Measurements from ENCODE around the gene NR1D1. TPM values are rescaled to one million over a fixed set of nuclear protein-coding genes. Genes with fewer than 3 reads are reported as not detected.

Gene NR1D1
- total and polyA plus RNA-seq, 3 donors from 2014 or later = 9.8 to 23.6 (median 14.4) TPM

DNA sequence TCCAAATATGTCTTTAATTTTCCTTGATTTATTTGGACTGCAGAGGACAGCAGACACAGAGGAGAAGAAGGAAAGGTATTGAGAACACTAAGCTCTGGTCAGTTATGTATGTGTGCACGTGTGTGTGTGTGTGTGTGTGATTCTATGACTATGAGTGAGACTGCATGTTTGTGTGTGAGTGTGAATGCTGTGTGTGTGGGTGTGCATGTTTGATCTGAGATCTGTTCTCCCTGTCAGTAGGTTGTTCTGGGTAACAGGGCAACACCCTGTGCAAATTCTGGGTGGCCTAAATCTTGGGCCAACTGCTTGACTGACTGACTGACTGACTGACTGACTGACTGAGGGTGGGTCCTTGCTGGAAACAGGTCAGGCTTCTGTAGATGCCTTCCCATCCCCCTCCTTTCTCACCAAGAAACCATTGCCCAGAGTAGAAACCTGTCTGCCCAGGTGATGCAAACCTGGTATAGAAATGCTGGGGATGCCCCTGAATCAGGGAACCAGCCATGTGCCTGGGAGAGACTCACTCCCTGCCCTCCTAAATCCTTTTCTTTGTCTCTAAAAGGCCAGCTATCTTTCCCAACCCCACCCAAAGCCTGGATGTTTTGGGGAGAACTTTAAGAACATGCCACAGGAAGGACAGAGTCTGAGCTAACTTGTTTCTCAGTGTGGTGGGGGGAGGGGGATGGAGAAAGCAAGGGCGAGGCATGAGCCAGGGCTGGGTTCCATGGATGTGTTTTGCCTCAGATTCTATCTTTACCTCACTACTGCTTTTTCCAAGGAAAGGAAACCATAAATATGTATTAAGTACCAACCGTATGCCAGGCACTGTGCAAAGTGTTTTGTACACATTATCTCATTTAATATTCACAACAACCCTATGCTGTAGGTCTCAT, 4.5 kb upstream of the NR1D1 start:
- Histone ChIP-seq H3K4me3 (no peak overlapping the region), H3K36me3 (ENCODE audit: low read depth, missing control alignments) (no peaks in the 10 kb centered on the region), H3K27me3 (no peaks in the 10 kb centered on the region), H3K9me3 (no peaks in the 10 kb centered on the region), H3K4me1 (peaks cover 86% of the 10 kb centered on the region), H3K27ac (peak overlapping the region; percentile 93 to 99)
- intact Hi-C loops (cut with DNase I; ENCODE audit: low total_unique reads) = loop anchor here (5.0 kb wide), 1 partner anchor 33 kb away; no protein-coding TSS in a partner anchor
- WGBS, 2 donors = 63 to 67% methylated on average over 3 of the region's 3 CpGs
- no peak for DNase-seq
- no peak for TF ChIP-seq POLR2A (IDR thresholded peaks at IDR 0.05)
- TF ChIP-seq, protein P1, sequence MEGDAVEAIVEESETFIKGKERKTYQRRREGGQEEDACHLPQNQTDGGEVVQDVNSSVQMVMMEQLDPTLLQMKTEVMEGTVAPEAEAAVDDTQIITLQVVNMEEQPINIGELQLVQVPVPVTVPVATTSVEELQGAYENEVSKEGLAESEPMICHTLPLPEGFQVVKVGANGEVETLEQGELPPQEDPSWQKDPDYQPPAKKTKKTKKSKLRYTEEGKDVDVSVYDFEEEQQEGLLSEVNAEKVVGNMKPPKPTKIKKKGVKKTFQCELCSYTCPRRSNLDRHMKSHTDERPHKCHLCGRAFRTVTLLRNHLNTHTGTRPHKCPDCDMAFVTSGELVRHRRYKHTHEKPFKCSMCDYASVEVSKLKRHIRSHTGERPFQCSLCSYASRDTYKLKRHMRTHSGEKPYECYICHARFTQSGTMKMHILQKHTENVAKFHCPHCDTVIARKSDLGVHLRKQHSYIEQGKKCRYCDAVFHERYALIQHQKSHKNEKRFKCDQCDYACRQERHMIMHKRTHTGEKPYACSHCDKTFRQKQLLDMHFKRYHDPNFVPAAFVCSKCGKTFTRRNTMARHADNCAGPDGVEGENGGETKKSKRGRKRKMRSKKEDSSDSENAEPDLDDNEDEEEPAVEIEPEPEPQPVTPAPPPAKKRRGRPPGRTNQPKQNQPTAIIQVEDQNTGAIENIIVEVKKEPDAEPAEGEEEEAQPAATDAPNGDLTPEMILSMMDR (IDR thresholded peaks at IDR 0.05) = no peak

DNA sequence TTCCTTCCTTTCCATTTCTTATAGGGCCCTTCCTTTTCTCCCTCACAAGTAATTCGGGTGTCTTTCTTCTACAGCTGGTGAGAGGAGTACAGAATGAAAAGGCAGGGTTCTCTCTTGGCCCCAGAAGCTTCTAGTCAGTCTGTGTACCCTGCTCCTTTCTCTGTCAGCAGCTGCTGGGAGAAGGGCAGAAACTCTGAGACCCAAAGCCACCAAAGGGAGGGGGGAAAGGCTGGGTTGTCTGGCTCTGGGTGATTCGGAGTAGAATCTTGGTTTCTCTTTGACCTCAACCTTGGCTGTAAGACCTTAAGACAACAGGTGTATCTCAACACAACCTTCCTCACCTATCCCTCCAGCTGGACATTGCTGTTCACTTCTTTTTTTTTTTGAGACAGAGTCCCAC, 3.3 kb upstream of the NR1D1 start:
- WGBS, 2 donors = 39 to 54% methylated on average over 2 of the region's 2 CpGs
- Histone ChIP-seq H3K4me3 (no peak overlapping the region), H3K36me3 (ENCODE audit: low read depth, missing control alignments) (no peaks in the 10 kb centered on the region), H3K27ac (peak overlapping the region; percentile 93 to 99), H3K9me3 (no peaks in the 10 kb centered on the region), H3K4me1 (peaks cover 75% of the 10 kb centered on the region), H3K27me3 (no peaks in the 10 kb centered on the region)
- TF ChIP-seq, protein P1 (IDR thresholded peaks at IDR 0.05) = no peak
- no peak for TF ChIP-seq POLR2A (IDR thresholded peaks at IDR 0.05)
- intact Hi-C loops (cut with DNase I; ENCODE audit: low total_unique reads) = no loop called here
- DNase-seq = no peak

DNA sequence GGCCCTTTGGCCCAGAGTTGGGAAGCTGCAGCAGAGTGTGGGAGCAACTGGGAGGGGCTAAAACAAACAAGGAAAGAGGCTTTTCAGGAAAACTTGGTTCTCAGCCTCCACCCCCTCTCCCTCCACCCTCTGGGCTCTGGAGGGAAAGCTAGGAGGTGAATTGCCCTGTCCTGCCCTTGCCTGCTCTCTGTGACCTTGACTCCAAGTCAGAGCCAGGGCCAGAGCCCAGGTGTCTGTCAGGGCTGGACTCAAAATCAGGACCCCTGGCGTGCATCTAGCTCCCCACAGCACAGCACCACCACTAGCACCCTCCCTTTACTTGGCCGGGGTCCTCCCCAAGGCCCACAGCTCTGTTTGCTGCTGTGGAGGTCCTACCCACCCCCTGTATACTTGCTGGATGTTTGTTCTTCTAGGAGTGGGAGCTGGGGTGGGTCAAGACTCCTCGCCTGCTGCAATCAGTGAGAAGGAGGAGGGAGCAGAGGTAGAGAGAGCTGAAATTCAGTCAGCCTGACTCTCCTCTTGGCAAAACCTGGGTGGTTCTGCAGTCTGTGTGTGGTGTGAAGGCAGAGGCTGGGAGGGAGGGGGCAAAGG, 2.8 kb upstream of the NR1D1 start:
- intact Hi-C loops (cut with DNase I; ENCODE audit: low total_unique reads) = no loop called here
- no peak overlapping the region for H3K4me3 ChIP-seq
- no peaks in the 10 kb centered on the region for H3K9me3 ChIP-seq
- no peak for DNase-seq
- peak overlapping the region; percentile 93 to 99 for H3K27ac ChIP-seq
- H3K4me1 ChIP-seq = peaks cover 76% of the 10 kb centered on the region
- 29 to 44% methylated on average over 3 of the region's 3 CpGs for WGBS, 2 donors
- TF ChIP-seq, protein P1 (IDR thresholded peaks at IDR 0.05) = no peak
- no peak for TF ChIP-seq POLR2A (IDR thresholded peaks at IDR 0.05)
- no peaks in the 10 kb centered on the region for H3K27me3 ChIP-seq
- H3K36me3 ChIP-seq (ENCODE audit: low read depth, missing control alignments) = no peaks in the 10 kb centered on the region

DNA sequence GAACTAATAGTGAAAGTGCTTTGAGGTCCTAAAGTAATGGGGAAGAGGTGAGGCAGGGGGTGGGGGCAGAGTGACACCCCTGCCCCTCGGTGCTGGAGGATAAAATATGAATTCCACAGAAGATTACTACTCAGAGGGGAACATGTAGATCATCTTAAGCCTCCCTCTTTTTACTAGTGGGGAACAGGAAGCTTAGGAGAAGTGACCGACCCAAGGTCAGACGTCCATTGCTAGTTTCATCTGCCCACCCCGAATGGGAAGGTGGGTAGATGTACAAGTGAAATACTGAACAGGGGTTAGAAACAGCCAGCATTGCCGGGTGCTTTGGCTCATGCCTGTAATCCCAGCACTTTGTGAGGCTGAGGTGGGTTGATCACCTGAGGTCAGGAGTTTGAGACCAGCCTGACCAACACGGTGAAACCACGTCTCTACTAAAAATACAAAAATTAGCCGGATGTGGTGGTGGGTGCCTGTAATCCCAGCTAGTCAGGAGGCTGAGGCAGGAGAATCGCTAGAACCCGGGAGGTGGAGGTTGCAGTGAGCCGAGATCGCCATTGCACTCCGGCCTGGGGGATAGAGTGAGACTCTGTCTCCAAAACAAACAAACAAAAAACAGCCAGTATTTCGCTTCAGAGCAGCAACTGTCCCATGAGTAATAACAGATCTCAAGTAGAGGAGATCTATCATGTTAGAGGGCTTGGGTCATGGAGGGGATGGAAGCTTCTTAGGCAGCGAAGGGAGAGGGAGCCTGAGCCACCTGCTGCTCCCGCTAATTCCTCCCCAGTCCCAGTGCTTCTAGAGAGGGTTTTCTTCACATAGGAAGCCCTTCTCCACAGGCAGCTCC, 1.2 kb upstream of the NR1D1 start:
- peak overlapping the region; percentile 73 to 92 for H3K4me3 ChIP-seq

More for the DNA sequence above, 1.2 kb upstream of the NR1D1 start:
- WGBS, 2 donors = 54 to 56% methylated on average over 16 of the region's 16 CpGs
- Histone ChIP-seq H3K27me3 (no peaks in the 10 kb centered on the region), H3K27ac (peak overlapping the region; percentile 95 to 99), H3K9me3 (no peaks in the 10 kb centered on the region), H3K4me1 (peaks cover 76% of the 10 kb centered on the region), H3K36me3 (ENCODE audit: low read depth, missing control alignments) (no peaks in the 10 kb centered on the region)
- intact Hi-C loops (cut with DNase I; ENCODE audit: low total_unique reads) = no loop called here
- DNase-seq = no peak
- TF ChIP-seq, protein P1 (IDR thresholded peaks at IDR 0.05) = no peak
- no peak for TF ChIP-seq POLR2A (IDR thresholded peaks at IDR 0.05)

Measured in testis (tissue), 3 donors.